Measurements from ENCODE around the gene SLC2A11.
"Not testable (repeated sequence)": the region's sequence is repeated elsewhere in the genome, so short reads cannot be mapped to it uniquely, and the experiment has no call there.

SLC2A11 gene

DNA sequence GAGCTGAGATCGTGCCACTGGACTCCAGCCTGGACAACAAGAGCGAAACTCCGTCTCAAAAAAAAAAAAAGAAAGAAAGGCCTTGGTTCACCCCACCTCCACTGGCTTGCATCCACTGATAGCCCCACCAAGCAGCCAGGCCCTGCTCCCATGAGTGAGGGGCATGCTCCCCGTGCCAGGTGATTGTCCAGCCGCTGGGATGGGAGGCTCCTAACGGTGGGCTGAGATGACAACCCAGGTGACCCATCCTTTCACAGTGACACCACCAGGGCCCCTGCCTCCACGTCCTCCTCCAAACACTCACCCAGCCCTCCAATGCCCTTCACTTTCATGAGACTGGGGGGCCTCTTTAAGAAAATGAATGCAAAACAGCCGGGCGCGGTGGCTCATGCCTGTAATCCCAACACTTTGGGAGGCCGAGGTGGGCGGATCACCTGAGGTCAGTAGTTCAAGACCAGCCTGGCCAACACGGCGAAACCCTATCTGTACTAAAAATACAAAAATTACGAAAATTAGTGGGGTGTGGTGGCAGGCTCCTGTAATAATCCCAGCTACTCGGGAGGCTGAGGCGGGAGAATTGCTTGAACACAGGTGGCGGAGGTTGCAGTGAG is 10.3 kb upstream of the SLC2A11 start:
- DNase-seq (ENCODE audit: low read depth) = no peak

DNA sequence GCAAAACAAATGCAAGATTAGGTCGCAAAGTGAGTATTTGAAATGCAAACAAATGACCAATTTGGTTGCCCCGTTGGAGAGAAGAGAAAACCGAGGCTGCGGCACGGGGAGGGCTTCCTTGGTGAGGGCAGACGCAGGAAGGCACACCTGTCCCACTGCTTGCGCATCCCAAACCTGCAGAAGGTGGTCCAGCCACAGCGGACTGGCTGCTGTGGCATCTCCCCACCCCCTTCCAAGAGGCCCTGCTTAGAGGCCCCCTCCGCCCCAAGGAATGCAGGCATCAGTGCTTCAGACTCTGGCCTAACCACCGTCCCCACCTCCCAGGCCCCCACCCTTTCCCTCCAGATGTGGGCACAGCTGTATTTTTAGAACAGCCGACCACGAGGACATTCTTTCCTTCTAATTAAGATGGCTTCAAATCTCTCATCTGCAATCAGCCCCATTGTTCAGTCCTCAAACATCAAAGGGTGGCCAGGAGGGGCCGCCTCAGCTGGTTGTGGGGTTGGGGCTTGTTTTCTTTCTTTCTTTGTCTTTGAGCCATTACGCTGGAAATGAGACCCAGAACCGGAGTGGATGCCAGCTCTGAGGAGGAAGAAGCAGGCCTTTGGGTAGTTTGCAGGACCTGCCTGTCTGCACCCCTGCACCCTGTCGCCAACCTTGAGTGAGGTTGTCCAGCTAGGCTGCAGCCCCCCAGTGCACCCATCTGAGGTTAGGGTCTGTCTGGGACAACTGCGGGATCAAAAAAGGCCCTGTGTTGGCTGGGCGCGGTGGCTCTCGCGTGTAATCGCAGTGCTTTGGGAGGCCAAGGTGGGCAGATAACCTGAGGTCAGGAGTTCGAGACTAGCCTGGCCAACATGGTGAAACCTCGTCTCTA is 9.4 kb upstream of the SLC2A11 start:
- DNase-seq (ENCODE audit: low read depth) = no peak

DNA sequence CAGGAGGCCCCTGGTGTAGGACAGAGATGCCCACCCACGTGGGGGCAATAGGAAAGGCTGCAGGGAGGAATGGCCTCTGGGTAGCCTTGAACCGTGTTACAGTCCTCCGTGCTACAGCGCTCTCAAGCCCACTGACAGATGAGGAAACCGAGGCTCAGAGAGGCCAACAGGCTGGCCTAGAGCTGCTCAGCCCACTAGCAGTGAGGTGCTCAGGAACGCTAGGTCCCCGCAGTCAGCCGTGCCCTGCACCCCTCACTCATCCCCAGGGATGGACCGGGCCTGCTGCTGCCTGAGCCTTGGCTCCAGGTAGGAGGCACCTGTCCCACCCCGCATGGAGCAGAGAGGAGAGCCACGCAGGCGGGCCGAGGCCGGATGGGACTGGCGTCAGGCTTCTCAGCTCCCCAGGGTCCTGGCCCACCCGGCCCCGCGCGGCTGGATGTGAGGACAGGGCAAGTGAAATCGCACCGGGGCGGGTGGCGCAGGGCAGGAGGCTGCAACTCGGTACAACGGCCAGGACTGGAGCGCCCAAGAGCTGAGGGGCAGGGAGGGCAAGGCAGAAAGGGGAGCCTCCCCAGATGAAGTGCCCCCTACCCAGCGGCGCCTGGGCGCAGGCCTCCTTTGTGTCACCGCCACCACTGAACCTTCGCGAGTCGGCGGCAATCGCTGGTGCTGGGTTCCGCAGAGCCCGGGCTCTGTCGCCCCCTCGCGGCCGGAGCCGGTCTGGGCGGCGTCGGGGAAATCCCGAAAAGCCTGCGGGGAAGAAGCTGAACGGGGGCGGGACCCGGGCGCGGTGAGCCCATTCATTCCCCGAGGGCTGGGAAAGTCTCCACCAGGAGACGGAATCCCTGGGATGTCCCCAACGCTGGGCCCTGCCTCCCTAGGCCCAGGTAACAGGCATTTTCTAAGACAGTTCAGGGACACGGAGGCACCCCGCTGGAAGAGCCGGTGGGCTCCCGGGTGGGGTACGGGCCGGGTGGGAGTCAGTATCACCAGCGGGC is 8.4 kb upstream of the SLC2A11 start:
- peak; percentile 82 for DNase-seq (ENCODE audit: low read depth)

DNA sequence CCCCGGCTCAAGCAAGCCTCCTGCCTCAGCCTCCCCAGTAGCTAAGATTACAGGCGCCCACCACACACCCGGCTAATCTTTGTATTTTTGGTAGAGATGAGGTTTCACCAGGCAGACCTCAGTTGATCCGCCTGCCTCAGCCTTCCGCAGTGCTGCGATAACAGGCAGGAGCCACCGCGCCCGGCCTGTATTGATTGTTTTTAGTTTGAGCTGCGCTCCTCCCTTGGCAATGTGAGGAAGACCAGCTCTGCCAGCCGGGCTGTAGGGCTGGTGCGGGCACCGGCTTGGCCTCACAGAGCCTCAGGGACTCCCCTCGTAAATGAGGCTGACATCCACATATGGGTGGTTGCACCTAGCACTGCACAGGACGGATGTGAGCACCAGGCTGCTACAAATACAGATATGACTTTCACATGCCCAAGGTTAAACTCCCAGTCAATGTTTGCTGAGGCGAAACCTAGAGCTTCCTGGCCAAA is 7.5 kb upstream of the SLC2A11 start:
- DNase-seq (ENCODE audit: low read depth) = no peak

DNA sequence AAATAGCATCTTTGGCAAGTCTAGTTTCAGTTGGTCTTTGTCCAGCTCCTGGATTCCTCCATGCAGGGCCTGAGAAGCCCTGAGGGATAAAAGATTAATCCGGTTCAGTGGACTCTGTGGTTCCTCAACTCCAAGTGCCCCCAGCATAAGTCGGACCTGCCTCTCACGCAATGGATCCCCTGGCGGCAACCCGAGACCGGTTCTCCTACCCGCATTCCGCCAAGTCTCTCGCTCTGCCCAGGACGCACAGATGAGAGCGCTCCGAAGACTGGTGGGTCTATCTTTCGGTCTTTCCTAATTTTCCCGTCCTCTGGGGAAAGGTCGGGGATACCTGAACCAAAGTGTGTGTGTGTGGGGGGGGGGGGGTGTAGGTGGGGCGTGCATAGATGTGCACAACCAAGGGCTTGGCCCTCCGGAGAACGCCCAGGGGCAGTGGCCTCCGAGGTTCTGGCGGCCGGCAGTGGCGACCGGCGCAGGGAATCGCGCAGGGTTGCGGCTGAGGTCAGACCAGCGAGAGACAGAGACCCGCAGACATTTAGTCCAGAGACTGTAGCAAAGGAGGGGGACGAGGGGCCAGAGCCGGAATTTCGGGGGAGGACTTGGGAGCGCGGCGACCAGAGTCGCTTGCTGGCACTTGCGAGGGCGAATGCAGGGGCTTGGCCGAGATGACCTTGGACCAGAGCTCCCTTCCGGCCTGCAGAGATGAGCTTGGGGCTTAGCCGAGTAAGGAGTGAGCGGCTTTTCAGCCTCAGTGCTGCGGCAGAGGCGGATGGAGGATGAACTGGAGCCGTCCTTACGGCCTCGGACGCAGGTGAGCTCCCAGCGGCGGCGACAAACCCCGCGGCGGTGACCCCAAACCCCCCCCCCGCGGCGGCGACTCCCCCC is 712 bp upstream of the SLC2A11 start:
- DNase-seq (ENCODE audit: low read depth) = peak; percentile 74

DNA sequence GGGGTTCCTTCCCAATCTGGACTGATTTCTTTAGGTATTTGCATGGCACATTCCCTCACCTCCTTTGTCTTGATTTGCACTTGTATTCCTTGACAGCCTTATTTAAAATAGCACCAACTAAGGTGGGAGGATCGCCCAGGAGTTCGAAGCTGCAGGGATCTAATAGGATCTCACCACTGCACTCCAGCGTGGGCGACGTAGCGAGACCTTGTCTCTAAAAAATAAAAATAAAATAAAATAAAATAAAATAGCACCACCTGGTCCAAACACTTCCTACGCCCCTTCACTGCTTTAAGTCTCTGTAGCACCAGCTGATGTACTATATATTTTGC is 775 bp downstream of the SLC2A11 start:
- no peak for DNase-seq (ENCODE audit: low read depth)

DNA sequence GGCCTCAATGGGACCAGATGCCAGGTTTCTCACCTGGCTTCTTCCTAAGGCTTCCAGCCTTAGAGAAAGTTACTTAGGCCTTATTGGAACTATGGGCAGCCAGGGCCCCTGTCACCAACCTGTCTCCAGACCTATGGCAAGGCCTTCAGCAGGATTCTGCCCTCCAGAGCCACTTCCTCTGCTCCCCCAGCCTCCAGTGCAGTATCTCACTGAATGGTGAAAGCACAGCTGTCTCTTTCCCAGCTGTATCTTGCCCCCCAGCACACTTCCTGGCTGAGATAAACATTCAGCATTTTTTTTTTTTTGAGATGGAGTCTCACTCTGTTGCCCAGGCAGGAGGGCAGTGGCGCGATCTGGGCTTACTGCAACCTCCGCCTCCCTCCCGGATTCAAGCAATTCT is 1.5 kb downstream of the SLC2A11 start:
- DNase-seq (ENCODE audit: low read depth) = no peak

DNA sequence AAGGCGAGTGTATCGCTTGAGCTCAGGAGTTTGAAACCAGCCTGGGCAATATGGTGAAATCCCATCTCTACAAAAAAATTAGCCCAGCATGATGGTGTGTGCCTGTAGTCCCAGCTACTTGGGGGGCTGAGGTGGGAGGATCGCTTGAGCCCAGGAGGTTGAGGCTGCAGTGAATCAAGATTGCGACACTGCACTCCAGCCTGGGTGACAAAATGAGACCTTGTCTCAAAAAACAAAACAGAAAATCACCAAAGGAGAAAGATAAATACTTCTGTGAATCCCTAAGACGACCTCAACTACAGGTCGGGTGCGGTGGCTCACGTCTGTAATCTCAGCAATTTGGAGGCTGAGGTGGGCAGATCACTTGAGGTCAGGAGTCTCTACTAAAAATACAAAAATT is 2.5 kb downstream of the SLC2A11 start:
- DNase-seq (ENCODE audit: low read depth) = not testable (repeated sequence)

DNA sequence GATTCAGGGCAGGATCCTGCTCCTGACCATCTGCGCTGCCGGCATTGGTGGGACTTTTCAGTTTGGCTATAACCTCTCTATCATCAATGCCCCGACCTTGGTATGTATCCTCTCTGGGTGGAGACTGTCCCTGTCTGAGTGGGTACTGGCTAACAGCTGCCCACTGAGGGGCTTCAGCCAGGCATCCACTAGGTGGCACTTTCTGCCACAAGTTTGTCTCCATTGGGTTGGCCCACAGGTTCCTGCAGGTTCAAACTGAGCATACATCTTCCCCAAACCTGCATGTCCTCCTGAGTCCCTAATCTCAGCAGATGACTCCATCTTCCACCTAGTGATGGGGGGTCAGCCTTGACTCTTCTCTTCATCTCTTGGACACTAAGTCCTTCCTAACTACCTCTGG is 4.4 kb downstream of the SLC2A11 start:
- DNase-seq (ENCODE audit: low read depth) = peak; percentile 62

DNA sequence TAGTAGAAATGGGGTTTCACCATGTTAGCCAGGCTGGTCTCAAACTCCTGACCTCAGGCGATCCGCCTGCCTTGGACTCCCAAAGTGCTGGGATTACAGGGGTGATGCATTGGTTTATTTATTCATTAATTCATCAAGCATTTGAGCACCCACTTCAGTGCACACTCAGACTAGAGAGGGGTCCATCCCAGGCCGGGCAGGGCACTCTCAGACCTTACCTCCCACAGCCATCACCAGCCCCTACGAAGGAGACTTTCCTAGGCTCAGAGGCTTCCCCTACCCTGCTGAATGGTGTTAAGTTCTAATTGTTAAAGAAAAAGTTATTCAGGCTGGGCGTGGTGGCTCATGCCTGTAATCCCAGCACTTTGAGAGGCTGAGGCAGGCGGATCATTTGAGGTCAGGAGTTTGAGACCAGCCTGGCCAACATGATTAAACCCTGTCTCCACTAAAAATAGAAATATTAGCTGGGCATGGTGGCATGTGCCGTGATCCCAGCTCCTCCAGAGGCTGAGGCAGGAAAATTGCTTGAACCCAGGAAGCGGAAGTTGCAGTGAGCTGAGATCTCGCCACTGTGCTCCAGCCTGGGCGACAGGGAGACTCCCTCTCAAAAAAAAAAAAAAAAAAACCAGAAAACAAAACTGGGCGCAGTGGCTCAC is 7.0 kb downstream of the SLC2A11 start:
- DNase-seq (ENCODE audit: low read depth) = not testable (repeated sequence)

DNA sequence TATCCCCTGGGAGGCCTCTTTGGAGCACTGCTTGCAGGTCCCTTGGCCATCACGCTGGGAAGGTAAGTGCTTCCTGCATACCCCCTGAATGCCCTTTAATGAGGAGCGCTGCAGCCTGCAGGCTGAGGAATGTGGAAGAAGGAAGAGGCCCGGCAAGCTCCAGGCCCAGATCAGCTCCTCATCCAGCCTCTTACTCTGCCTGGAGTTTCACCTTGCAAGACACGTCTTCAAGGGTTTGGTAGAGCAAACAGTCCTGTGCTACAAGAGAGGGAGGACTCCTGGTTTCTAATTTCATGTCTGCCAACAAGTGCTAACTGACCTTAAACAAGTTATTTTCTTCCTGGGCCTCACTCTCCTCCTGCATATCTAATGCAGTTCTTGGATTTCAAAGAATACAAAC is 10.9 kb downstream of the SLC2A11 start:
- DNase-seq (ENCODE audit: low read depth) = no peak

DNA sequence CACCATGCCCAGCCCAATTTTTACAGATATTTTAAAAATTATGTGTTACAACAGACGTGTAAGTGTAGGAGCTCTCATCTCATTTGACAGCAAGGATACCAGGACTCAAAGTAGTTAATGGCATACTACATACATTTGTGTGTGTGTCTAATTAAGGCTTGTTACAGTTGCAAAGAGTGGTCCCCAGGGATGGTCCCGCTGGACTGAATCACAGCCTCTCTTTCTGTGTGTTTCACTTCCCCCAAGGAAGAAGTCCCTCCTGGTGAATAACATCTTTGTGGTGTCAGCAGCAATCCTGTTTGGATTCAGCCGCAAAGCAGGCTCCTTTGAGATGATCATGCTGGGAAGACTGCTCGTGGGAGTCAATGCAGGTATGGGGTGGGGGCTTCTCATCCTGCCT is 17.2 kb downstream of the SLC2A11 start:
- DNase-seq (ENCODE audit: low read depth) = no peak

DNA sequence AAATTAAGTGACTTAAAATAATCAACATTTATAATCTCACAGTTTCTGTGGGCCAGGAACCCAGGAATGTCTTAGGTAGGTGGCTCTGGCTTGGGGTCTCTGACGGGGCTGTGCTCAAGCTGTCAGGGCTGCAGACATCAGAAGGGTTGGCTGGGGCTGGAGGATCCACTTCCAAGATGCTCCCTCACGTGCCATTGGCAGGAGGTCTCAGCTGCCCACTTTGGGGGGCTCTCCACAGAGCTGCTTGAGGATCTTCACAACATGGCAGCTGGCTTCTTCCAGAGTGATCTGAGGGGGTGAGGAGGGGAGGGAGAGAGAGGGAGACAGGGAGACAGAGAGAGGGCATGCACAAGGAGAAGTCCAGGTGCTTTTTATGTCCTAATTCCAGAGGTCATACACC is 18.1 kb downstream of the SLC2A11 start:
- no peak for DNase-seq (ENCODE audit: low read depth)

DNA sequence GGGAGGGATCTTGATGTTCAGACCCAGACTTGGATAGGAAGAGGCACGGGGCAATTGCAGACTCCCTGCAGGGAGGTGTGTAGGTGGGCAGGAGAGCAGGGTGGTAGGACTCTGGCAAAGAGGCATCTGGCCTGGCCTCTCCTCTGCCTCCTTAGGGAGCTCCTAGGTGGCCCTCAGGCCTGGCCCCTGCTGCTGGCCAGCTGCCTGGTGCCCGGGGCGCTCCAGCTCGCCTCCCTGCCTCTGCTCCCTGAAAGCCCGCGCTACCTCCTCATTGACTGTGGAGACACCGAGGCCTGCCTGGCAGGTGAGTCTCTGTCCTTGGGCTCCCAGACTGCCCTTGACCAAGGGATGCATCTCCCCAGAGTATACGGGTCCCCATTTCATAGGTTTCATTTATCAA is 19.9 kb downstream of the SLC2A11 start:
- DNase-seq (ENCODE audit: low read depth) = no peak

DNA sequence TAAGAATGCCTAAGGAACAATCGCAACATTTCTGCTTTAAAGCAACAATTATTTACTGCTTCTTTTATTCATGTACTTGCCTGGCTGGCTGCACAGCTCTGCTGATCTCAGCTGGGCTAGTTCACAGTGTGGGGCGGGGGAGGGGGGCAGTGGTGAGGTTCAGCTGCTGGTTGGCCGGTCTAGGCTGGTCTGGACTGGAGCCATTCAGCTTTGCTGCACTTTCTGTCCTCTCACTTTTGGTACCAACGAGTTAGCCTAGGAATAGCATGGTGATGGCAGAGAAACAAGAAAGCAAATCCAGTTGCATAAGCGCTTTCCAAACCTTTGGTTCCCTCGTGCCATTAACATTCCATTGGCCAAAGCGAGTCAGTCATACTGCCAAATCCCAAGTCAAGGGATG is 20.5 kb downstream of the SLC2A11 start:
- no peak for DNase-seq (ENCODE audit: low read depth)

DNA sequence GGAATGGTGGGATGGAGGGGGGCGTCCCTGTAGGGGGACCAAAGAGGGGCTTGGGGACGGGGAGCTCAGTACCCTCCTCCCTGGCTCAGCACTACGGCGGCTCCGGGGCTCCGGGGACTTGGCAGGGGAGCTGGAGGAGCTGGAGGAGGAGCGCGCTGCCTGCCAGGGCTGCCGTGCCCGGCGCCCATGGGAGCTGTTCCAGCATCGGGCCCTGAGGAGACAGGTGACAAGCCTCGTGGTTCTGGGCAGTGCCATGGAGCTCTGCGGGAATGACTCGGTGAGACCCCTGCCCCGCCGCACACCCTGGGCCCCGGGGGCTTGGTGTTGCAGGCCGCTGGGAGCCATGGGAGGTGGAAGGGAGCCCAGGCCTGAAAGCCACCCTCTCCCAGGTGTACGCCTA is 24.7 kb downstream of the SLC2A11 start:
- no peak for DNase-seq (ENCODE audit: low read depth)

DNA sequence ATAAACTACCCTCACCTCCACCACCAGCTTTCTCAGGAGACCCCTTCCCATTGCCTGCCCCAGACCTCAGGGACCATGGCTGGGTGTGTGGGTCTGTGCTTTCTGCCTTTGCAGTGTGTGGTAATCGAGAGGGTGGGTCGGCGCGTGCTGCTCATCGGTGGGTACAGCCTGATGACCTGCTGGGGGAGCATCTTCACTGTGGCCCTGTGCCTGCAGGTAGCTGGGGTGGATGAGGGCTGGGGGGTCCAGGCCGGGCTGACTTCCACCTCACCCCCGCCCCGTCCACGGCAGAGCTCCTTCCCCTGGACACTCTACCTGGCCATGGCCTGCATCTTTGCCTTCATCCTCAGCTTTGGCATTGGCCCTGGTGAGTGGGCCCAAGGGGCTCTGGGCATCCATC is 26.0 kb downstream of the SLC2A11 start:
- DNase-seq (ENCODE audit: low read depth) = no peak

DNA sequence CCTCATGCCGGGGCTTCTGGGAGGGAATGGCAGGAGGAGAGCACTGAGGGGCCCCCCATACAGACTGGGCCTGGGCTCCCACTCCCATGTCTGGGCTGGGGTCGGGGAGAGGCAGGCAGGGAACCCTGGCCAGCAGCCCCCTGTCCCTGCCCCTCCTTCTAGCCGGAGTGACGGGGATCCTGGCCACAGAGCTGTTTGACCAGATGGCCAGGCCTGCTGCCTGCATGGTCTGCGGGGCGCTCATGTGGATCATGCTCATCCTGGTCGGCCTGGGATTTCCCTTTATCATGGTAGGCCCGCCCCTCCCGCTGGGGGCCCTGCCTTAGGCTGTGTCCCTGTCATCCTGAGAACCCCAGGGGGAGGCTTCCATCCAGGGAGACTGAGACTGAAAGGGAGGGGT is 26.5 kb downstream of the SLC2A11 start:
- no peak for DNase-seq (ENCODE audit: low read depth)

DNA sequence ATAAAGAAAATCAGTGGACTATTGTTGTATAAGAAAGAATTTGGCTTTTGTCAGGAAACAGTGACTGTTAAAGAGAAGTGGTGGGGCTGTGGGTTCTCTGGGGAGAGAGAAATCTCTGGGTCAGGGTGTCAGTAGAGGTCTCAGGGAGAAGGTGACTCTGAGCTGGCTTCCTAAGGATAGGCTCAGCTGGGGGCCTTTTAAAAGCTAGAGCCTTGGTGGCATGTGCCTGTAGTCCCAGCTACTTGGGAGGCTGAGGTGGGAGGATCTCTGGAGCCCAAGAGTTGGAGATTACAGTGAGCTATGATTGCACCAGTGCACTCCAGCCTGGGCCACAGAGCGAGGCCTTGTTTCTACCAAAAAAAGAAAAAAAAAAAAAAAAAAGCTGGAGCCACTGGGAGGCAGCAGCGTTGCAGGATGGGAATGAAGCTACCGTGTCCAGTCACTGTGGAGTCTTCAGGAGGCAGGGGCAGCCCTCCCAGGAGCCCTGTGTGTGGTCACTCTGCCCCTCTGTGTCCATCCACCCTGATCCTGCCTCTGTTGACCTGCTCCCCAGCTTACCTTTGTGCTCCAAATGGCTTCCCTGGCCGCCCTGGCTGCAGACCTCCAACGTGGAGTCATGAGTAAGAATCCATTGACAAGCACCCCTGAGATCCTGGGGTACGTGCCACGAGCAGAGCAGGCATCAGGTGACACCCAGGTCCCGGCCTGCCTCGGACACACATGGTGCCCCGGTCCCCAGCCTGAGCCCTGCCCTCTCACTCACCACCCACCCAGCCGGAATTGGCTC is 31.1 kb downstream of the SLC2A11 start:
- peak; percentile 54 for DNase-seq (ENCODE audit: low read depth)

DNA sequence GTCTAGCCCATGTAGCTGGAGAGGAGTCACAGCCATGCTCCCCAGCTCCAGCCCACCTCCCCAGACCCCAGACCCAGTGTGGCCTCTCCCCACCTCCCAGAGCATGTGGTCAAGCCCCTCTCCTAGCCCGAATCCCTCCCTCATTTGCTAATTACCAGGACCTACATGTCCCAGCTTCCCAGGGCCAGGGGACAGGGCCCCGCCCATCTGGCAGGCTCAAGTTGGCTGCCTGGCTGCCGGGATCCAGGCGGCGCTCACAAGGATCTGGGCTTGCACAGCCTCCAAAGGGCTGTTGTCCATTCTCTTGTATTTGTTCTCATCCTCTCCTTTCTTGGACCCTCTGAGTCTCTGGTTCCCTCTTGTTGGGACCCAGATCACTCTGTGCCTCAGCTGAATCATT is 31.9 kb downstream of the SLC2A11 start:
- DNase-seq (ENCODE audit: low read depth) = no peak
